NK-92 (cell line): ENCODE results near the gene HELZ.
"Not testable (repeated sequence)": the region's sequence is repeated elsewhere in the genome, so short reads cannot be mapped to it uniquely, and the experiment has no call there.

ENCODE experiments used
- DNase-seq: peaks from one replicate; lab custom pipeline; 2025; ENCODE audit not compliant: unreplicated experiment; lab: John Stamatoyannopoulos, UW

The HELZ gene

DNA sequence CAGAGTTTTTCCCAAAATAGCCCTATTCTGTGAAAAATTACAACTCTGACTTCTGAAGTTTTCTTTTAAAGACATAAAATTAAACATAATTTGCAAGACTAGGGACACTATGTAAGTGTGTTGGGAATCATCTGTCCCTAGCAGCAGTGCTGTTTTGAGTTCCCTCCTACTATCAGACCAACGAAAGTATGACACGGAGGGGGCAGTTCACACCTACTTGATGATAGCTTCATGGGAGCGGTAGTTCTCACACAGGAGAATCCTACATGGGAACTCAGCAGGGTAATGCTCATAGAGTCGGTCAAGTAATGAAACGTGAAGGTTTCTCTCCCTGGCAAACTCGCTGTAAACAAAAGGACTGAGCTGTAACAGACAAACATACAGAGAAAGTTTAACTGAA is 96.6 kb downstream of the HELZ start:
- no peak for DNase-seq

- DNase-seq: no peak
Observed at GRCh38 chr17:67145183-67145805, 99.7 kb downstream of the HELZ start.

GRCh38 chr17:67143318-67143717 is 101.7 kb downstream of the HELZ start:
- no peak for DNase-seq

DNA sequence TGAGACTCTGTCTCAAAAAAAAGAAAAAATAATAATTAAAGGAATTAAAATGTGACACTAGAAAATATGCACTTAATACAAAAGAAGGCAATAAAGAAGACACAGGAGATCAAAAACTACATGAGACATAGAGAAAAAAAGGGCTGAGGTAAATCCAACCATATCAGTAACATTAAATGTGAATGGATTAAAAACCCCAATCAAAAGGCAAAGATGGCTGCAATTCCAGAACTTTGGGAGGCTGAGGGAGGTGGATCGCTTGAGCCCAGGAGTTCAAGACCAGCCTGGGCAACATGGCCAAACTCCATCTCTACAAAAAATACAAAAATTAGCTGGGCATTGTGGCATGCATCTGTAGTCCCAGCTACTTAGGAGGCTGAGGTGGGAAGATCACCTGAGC is 103.0 kb downstream of the HELZ start:
- not testable (repeated sequence) for DNase-seq

DNA sequence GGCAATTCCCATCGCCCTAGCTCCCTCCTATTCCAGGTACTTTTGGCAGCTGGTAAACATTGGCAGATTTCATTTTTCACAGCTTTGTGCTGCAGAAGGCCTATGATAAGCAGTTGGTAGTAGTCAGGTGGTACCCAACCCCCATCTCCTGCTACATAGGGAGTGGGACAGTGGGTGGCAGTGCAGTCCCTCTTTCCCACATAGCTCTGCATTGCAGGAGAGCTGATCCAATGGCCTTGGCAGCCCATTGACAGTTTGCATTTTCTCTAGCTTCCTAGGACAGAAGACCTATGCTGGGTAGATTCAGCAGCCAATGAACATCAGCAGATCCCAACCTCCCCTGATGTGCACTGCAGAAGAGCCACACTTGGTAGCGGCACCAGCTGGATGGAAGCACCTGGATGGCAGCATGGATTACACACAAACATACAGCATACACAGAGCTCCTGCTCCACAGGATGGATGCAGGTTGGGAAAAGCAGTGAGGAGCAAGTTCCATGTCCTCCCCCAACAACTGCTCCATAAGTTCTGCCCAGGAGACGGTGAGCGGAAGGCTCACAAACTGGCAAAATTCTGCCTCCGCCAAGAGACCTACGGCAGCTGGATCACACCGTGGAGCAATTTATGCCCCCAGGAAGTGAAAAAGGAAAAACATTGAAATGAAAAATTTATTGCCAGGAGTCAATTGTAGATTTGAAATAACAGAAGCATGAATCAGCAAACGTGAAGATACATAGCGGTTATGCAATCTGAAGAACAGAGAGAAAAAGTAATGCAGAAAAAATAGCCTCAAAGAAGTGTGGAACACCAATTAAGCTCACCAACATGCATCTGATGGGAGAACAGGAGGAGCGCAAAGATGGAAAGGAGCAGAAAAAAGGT is 105.0 kb downstream of the HELZ start:
- no peak for DNase-seq

- DNase-seq: no peak
Observed at GRCh38 chr17:67139289-67139688, 105.7 kb downstream of the HELZ start.

GRCh38 chr17:67138392-67138791 is 106.6 kb downstream of the HELZ start:
- DNase-seq: no peak

GRCh38 chr17:67137860-67138259 is 107.1 kb downstream of the HELZ start:
- DNase-seq: no peak

GRCh38 chr17:67137026-67137370 is 108.0 kb downstream of the HELZ start:
- DNase-seq: no peak

DNA sequence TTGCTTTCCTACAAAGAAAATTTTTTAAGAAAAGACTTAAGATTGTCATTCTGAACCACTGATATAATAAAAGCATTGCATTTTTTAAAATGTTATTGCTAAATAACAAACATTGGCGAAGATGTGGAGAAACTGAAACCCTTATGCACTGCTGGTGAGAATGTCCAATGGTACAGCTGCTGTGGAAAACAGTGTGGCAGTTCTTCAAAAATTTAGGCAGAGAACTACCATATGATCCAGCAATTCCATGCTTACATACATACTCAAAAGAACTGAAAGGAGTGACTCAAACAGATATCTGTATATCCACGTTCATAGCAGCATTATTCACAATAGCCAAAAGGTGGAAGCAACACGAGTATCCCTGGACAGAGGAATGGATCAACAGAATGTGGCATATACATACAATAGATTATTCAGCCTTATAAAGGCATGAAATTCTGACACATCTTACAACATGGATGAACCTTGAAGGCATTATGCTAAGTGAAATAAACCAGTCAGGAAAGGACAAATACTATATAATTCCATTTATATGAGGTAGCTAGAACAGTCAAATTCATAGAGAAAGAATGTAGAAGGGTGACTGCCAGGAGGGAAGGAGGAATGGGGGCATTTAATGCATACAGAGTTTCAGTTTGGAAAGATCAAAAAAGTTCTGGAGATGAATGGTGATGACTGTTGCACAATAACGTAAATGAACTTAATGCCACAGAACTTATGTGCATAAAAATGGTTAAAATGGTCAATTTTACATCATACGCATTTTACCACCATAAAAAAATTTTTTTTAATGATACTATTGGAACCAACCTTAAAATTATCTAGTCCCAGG is 108.6 kb downstream of the HELZ start:
- no peak for DNase-seq

GRCh38 chr17:67133161-67133560 is 111.8 kb downstream of the HELZ start:
- no peak for DNase-seq

GRCh38 chr17:67132366-67132765 is 112.6 kb downstream of the HELZ start:
- no peak for DNase-seq

DNA sequence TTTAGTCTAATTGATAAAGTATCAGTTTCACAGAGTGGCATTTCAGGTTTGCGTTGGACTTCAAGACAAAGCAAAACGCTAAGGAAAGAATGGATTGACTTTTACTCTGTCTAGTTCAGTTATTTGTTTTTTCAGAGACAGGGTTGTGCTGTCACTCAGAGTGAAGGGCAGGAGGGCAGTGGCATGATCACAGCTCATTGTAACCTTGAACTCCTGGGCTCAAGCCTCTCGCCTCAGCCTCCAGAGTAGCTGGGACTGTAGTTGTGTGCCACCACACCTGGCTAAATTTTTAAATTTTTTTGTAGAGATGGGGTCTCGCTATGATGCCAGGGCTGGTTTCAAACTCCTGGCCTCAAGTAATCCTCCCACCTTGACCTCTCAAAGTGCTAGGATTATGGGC is 114.2 kb downstream of the HELZ start:
- no peak for DNase-seq

DNA sequence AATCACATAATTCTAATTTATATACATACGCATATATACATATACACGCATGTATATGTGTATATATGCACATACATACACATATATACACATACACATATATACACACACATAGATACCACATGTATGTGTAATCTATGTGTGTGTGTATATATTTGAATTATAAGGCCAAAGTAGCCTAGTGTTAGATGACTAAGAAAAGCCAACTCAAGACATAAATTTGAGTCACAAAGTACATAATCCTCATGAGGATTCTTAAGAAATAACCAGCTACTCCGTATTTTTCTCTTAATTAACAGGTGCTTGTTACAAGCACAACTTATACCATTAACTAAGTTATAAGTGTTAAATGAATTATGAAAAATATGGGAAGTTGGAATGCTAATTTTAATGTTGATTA is 115.7 kb downstream of the HELZ start:
- DNase-seq: no peak

GRCh38 chr17:67128700-67129099 is 116.3 kb downstream of the HELZ start:
- no peak for DNase-seq

DNA sequence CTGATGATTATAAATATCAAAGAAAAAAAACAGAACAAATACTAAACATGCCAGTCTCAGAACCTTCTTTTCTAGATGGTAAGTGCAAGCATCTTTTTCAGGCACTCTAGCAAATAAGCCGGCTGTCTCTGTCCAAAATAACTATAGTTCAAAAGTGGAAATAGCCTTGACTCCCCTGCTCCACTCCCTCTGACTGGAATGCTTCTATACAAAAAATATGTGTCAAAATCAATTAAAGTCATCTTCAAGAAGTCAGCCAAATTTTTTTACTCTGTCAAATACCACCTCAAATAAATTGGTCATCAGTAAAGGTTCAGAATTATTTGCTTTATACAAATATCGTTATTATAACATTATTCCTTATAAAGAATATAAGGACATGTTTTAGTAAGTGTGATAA is 117.1 kb downstream of the HELZ start:
- no peak for DNase-seq

- DNase-seq: no peak
Observed at GRCh38 chr17:67126983-67127382, 118.0 kb downstream of the HELZ start.

- DNase-seq: not testable (repeated sequence)
Observed at GRCh38 chr17:67126543-67126942, 118.5 kb downstream of the HELZ start.

DNA sequence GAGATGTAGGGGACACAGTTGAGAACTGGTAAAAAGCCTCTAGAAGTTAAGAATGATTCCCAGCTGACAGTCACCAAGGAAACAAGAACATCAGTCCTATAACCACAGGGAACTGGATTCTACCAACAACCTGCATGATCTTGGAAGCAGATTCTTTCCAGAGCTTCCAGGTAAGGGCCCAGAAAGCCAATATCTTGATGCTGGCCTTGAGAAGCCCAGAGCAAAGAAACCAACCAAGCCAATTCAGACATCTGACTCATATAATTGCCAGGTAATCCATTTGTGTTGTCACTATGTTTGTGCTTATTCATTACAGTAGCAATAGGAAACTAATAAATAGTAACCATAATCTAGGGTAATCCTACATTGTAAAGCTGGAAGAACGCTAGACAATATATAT is 119.1 kb downstream of the HELZ start:
- no peak for DNase-seq

DNA sequence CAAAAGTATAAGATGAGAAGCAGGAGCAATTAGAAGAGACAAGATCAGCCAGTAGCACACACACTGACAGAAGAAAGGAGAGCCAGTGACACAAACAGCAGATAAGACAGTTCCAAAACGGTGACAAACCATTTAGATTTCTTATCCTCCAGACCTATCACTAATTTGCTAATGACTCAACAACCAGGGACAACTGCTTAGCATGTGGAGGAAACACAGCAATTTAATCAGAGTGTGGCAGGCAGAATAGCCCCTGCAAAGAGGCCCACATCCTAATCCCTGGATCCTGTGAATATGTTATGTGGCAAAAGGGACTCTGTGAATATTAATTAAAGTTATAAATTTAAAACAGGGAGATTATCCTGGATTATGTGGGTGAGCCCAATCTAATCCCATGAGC is 119.6 kb downstream of the HELZ start:
- DNase-seq: no peak

GRCh38 chr17:67124450-67125148 is 120.4 kb downstream of the HELZ start:
- DNase-seq: no peak
